ENCODE data around the gene CUX1.
"Not testable (repeated sequence)": the region's sequence is repeated elsewhere in the genome, so short reads cannot be mapped to it uniquely, and the experiment has no call there.

CUX1 gene

DNA sequence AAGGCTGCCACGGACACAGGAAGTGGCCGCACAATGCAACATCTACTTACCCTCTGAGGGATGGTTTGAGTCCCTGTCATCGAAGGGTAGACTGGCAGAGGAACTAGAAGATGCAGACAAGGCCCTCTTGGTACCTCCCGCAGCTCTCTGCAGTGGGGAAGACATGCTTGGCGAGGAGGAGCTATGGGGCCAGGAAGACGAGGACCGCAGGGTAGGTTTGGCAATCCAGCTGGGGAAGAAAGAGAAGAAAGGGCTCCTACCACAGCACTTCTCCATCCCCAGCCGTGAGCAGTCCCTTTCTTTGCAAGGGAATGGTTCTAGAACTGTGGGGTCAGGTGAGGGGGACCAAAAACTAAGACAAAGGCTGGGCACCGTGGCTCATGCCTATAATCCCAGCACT lies 511.9 kb downstream of the CUX1 start:
- DNase-seq, result not testable (repeated sequence)

GRCh38 chr7:102330666-102331460 lies 513.4 kb downstream of the CUX1 start:
- DNase-seq, result not testable (repeated sequence)
